Liver (tissue), 3 donors: ENCODE measurements around the gene ILDR1.

ENCODE experiments used
- ATF3 ChIP-seq: IDR thresholded peaks from 2 replicates; pipeline ENCODE4 v1.6.1; 2016; ENCODE audit warnings: antibody characterized with exemption
- CTCF ChIP-seq: fragments of 150-350 bp; IDR thresholded peaks from 2 replicates; pipeline ENCODE4 v1.5.1; 2017; ENCODE audit warnings: improper control_type of control experiment, low read depth, low read length; ENCODE audit not compliant: missing input control
- EGR1 ChIP-seq, 2 donors: IDR thresholded peaks; 2 replicates each; pipeline ENCODE4 v1.6.1; 2016 to 2018; ENCODE audit warnings: antibody characterized with exemption in 2 of 2, low read depth in 2 of 2
- FOXA2 ChIP-seq: IDR thresholded peaks from 2 replicates; pipeline ENCODE4 v1.6.1; 2016; ENCODE audit warnings: antibody characterized with exemption
- JUND ChIP-seq, 2 donors: IDR thresholded peaks; 2 replicates each; pipeline ENCODE4 v1.6.1; 2016; ENCODE audit warnings: antibody characterized with exemption in 2 of 2
- MAX ChIP-seq: IDR thresholded peaks from 2 replicates; pipeline ENCODE4 v1.6.1; 2016; ENCODE audit warnings: antibody characterized with exemption
- RAD21 ChIP-seq, 2 donors: IDR thresholded peaks; 2 replicates each; pipeline ENCODE4 v1.6.1; 2016; ENCODE audit warnings: antibody characterized with exemption in 2 of 2, mild to moderate bottlenecking in 2 of 2
- REST ChIP-seq: IDR thresholded peaks from 2 replicates; pipeline ENCODE4 v1.6.1; 2016; ENCODE audit warnings: antibody characterized with exemption, mild to moderate bottlenecking
- SP1 ChIP-seq: IDR thresholded peaks from 2 replicates; pipeline ENCODE4 v1.6.1; 2018; ENCODE audit warnings: antibody characterized with exemption, mild to moderate bottlenecking
- TAF1 ChIP-seq: conservative IDR thresholded peaks from 2 replicates; pipeline ENCODE4 v1.6.1; 2016; ENCODE audit warnings: antibody characterized with exemption, mild to moderate bottlenecking
- ZBTB33 ChIP-seq: IDR thresholded peaks from 2 replicates; pipeline ENCODE4 v1.6.1; 2016; ENCODE audit warnings: antibody characterized with exemption
- donor health status: healthy.
- donor health status: healthy.

GRCh38 chr3:122024800-122025199 lies 2.8 kb upstream of the ILDR1 start:
- no peak for TF ChIP-seq CTCF
- no peak for TF ChIP-seq EGR1 (IDR thresholded peaks at IDR 0.05; ENCODE audit: low read depth in 2 of 2)
- TF ChIP-seq TAF1: no peak
- no peak for TF ChIP-seq ZBTB33
- TF ChIP-seq JUND (IDR thresholded peaks at IDR 0.05): no peak
- TF ChIP-seq SP1: no peak
- TF ChIP-seq MAX: no peak
- TF ChIP-seq FOXA2: no peak
- no peak for TF ChIP-seq RAD21 (IDR thresholded peaks at IDR 0.05)
- TF ChIP-seq REST: no peak
- TF ChIP-seq ATF3: no peak
